ENCODE results near the gene CLIC4.
"Not testable (repeated sequence)": the region's sequence is repeated elsewhere in the genome, so short reads cannot be mapped to it uniquely, and the experiment has no call there.

The CLIC4 gene

DNA sequence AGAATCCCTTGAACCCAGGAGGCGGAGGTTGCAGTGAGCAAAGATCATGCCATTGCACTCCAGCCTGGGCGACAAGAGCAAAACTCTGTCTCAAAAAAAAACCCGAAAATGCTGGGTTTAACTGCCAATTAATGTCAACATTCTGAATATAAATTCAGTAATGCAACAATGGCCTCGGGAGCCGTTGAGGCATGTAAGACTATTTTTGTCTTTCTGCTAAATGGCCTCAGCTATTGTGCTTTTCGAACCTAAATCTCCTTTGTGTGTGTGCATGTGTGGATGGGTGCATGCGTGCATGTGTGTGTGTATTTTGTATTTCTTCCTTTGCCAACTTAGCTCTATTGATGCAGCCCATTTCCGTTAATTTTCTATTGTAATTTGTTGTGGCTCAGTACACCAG is 31.6 kb downstream of the CLIC4 start:
- H3K36me3 ChIP-seq (ENCODE audit: insufficient read depth, low read length), result no peaks in the 10 kb centered on the region
- no peak overlapping the region for H2AFZ ChIP-seq (ENCODE audit: low read length, unreplicated experiment)
- H3K27ac ChIP-seq (ENCODE audit: low read depth, low read length), result no peak overlapping the region
- no peak overlapping the region for H3K4me3 ChIP-seq (ENCODE audit: low read depth, low read length)
- H3K27me3 ChIP-seq (ENCODE audit: insufficient read depth, low read length), result no peaks in the 10 kb centered on the region
- H3K4me1 ChIP-seq (ENCODE audit: control insufficient read depth, insufficient read depth, low read length, unreplicated experiment), result peaks cover 13% of the 10 kb centered on the region
- peaks cover 88% of the 10 kb centered on the region for H3K79me2 ChIP-seq (ENCODE audit: control insufficient read depth, insufficient read depth, low read length, unreplicated experiment)

DNA sequence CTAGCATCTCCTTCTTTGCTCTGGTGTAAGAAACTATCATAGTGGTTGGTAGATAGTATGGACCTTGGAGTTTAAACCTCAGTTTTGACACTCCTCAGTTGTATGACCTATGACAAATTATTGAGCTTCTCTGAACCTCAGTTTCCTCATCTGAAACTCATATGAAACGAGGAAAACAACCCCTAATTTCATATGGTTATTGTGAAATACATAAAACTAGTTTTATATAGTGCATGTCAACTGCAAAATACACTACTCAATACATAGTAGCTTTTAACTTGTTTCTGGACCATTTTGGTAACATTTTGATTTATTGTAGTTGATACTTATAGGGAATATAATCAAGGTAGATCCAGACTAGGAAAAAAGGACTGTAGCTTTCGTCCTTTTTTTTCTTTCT is 32.9 kb downstream of the CLIC4 start:
- H3K4me3 ChIP-seq (ENCODE audit: low read depth, low read length), result no peak overlapping the region
- peaks cover 6% of the 10 kb centered on the region for H3K4me1 ChIP-seq (ENCODE audit: control insufficient read depth, insufficient read depth, low read length, unreplicated experiment)
- H3K36me3 ChIP-seq (ENCODE audit: insufficient read depth, low read length), result no peaks in the 10 kb centered on the region
- H3K79me2 ChIP-seq (ENCODE audit: control insufficient read depth, insufficient read depth, low read length, unreplicated experiment), result peaks cover 86% of the 10 kb centered on the region
- no peak overlapping the region for H3K27ac ChIP-seq (ENCODE audit: low read depth, low read length)
- no peak overlapping the region for H2AFZ ChIP-seq (ENCODE audit: low read length, unreplicated experiment)
- H3K27me3 ChIP-seq (ENCODE audit: insufficient read depth, low read length), result no peaks in the 10 kb centered on the region

DNA sequence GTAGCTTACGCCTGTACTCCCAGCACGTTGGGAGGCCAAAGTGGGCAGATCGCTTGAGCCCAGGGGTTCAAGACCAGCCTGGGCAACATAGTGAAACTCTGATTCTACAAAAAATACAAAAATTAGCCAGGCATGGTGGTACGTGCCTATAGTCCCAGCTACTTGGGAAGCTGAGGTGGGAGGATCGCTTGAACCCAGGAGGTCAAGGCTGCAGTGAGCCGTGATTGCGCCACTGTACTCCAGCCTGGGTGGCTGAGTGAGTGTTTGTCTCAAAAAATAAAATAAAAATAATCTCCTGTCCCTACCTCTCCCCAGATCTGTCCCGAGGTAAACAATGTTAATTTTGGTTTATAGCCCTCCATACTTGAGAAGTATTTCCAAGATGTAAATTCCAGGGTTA is 34.0 kb downstream of the CLIC4 start:
- not testable (repeated sequence) for H3K36me3 ChIP-seq (ENCODE audit: insufficient read depth, low read length); H3K4me3 ChIP-seq (ENCODE audit: low read depth, low read length); H2AFZ ChIP-seq (ENCODE audit: low read length, unreplicated experiment); H3K27ac ChIP-seq (ENCODE audit: low read depth, low read length); H3K27me3 ChIP-seq (ENCODE audit: insufficient read depth, low read length)
- peaks cover 10% of the 10 kb centered on the region for H3K4me1 ChIP-seq (ENCODE audit: control insufficient read depth, insufficient read depth, low read length, unreplicated experiment)
- H3K79me2 ChIP-seq (ENCODE audit: control insufficient read depth, insufficient read depth, low read length, unreplicated experiment), result peaks cover 90% of the 10 kb centered on the region

DNA sequence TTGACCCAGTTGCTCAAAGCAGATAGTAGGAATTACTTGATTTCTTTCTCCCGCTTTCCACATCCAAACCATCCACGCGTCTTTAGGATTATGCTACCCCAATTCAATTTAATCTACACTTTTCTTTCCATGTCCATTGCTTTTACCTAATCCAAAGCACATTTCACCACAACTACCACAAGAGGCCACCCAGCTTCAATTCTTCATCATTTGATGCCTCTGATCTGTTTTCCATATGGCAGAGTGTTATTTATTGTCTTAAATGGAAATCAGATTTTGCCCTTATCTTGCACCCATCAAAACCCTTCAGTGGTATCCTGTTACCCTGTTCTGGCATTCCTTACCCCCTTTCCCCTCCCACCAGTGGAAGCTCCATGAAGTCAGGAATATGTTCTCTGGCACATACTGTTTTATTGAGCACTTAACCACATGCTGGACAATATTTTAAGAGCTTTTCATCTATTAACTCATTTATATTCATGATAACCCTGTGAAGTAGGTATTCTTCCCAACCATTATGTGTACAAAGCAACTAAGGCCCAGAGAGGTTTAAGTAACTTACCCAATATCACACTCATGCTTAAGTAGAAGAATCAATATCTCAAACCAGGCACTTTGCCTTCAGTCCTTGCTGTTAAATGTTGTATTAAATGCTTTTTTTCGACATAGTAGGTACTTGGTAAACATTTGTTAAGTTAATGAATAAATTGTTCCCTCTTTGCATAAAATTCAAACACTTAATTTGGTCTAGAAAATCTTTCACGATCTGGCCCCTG is 34.6 kb downstream of the CLIC4 start:
- Histone ChIP-seq H3K4me3 (ENCODE audit: low read depth, low read length) (no peak overlapping the region), H2AFZ (ENCODE audit: low read length, unreplicated experiment) (no peak overlapping the region), H3K79me2 (ENCODE audit: control insufficient read depth, insufficient read depth, low read length, unreplicated experiment) (peaks cover 89% of the 10 kb centered on the region), H3K36me3 (ENCODE audit: insufficient read depth, low read length) (no peaks in the 10 kb centered on the region), H3K27me3 (ENCODE audit: insufficient read depth, low read length) (no peaks in the 10 kb centered on the region), H3K4me1 (ENCODE audit: control insufficient read depth, insufficient read depth, low read length, unreplicated experiment) (peaks cover 10% of the 10 kb centered on the region), H3K27ac (ENCODE audit: low read depth, low read length) (no peak overlapping the region)

DNA sequence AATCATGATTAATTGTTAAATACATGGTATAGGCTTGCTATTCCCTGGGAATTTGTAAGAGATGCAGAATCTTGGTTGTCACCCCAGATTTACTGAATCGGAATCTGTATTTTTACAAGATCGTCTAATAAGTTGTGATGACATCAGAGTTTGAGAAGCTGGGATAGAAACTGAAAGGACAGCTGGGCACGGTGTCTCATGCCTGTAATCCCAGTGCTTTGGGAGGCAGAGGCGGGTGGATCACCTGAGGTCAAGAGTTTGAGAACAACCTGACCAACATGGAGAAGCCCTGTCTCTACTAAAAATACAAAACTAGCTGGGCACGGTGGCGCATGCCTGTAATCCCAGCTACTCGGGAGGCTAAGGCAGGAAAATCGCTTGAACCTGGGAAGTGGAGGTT is 35.4 kb downstream of the CLIC4 start:
- peaks cover 15% of the 10 kb centered on the region for H3K4me1 ChIP-seq (ENCODE audit: control insufficient read depth, insufficient read depth, low read length, unreplicated experiment)
- not testable (repeated sequence) for H3K27ac ChIP-seq (ENCODE audit: low read depth, low read length); H2AFZ ChIP-seq (ENCODE audit: low read length, unreplicated experiment); H3K4me3 ChIP-seq (ENCODE audit: low read depth, low read length); H3K36me3 ChIP-seq (ENCODE audit: insufficient read depth, low read length); H3K27me3 ChIP-seq (ENCODE audit: insufficient read depth, low read length)
- H3K79me2 ChIP-seq (ENCODE audit: control insufficient read depth, insufficient read depth, low read length, unreplicated experiment), result peaks cover 88% of the 10 kb centered on the region

DNA sequence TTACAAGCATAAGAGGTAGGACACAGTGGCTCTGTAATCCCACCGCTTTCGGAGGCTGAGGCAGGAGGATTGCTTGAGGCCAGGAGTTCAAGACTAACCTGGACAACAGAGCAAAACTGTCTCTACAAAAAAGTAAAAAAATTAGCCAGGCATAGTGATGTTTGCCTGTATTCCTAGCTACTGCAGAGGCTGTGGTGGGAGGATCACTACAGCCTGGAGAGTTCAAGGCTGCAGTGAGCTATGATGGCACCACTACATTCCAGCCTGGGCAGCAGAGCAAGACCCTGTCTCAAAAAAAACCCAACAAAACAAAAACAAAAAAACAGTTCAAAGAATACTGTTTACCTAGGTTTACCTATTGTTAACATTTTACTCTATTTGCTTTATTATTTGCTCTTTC is 37.4 kb downstream of the CLIC4 start:
- no peak overlapping the region for H2AFZ ChIP-seq (ENCODE audit: low read length, unreplicated experiment)
- no peak overlapping the region for H3K4me3 ChIP-seq (ENCODE audit: low read depth, low read length)
- peaks cover 84% of the 10 kb centered on the region for H3K79me2 ChIP-seq (ENCODE audit: control insufficient read depth, insufficient read depth, low read length, unreplicated experiment)
- no peaks in the 10 kb centered on the region for H3K27me3 ChIP-seq (ENCODE audit: insufficient read depth, low read length)
- H3K36me3 ChIP-seq (ENCODE audit: insufficient read depth, low read length), result no peaks in the 10 kb centered on the region
- peaks cover 22% of the 10 kb centered on the region for H3K4me1 ChIP-seq (ENCODE audit: control insufficient read depth, insufficient read depth, low read length, unreplicated experiment)
- H3K27ac ChIP-seq (ENCODE audit: low read depth, low read length), result no peak overlapping the region

DNA sequence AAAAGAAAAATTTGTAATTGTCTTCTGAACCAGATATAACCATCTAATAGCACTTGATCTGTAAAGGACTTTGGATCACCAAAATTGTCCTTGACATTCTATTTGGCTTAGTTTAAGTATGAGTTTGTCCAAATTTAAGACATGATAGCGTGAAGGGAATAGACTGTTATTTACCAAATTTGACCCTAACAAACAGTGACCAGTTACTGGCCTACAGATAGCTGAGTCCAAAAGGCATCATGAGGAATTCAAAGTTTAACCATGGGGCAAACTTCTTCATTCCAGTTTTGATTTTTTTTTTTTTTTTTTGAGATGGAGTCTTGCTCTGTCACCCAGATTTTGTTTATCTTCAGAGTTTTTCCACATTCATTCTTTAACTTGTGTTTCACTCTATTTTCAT is 38.5 kb downstream of the CLIC4 start:
- H3K36me3 ChIP-seq (ENCODE audit: insufficient read depth, low read length), result peaks cover 5% of the 10 kb centered on the region; the same call in 1 of the 2 replicates
- peaks cover 27% of the 10 kb centered on the region for H3K4me1 ChIP-seq (ENCODE audit: control insufficient read depth, insufficient read depth, low read length, unreplicated experiment)
- no peak overlapping the region; the same call in 1 of the 2 replicates for H3K27ac ChIP-seq (ENCODE audit: low read depth, low read length)
- H2AFZ ChIP-seq (ENCODE audit: low read length, unreplicated experiment), result no peak overlapping the region
- H3K79me2 ChIP-seq (ENCODE audit: control insufficient read depth, insufficient read depth, low read length, unreplicated experiment), result peaks cover 82% of the 10 kb centered on the region
- H3K27me3 ChIP-seq (ENCODE audit: insufficient read depth, low read length), result no peaks in the 10 kb centered on the region
- no peak overlapping the region for H3K4me3 ChIP-seq (ENCODE audit: low read depth, low read length)

DNA sequence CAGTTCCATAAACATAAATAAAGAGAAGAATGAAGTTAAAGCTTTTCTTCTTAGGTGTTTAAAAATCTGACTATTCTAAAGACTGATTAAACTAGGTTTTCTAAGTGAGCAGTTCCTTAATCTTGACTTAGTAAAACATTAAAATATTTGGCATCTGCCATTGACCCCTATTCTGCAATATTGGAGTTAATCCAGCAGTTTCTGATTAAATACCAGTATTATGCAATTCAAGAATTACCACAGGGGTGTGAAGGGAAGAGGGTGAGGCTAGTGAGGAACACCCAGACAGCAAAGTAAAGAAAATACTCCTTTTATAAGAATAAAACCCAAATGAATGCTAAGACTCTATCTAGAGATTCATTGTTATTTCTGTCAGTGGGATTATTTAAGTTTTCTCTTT is 40.9 kb downstream of the CLIC4 start:
- Histone ChIP-seq H3K27me3 (ENCODE audit: insufficient read depth, low read length) (no peaks in the 10 kb centered on the region), H3K4me3 (ENCODE audit: low read depth, low read length) (no peak overlapping the region), H3K27ac (ENCODE audit: low read depth, low read length) (peak overlapping the region; percentile 25), H3K79me2 (ENCODE audit: control insufficient read depth, insufficient read depth, low read length, unreplicated experiment) (peaks cover 85% of the 10 kb centered on the region), H3K4me1 (ENCODE audit: control insufficient read depth, insufficient read depth, low read length, unreplicated experiment) (peaks cover 34% of the 10 kb centered on the region), H3K36me3 (ENCODE audit: insufficient read depth, low read length) (peaks cover 7% of the 10 kb centered on the region; the same call in 1 of the 2 replicates), H2AFZ (ENCODE audit: low read length, unreplicated experiment) (no peak overlapping the region)

DNA sequence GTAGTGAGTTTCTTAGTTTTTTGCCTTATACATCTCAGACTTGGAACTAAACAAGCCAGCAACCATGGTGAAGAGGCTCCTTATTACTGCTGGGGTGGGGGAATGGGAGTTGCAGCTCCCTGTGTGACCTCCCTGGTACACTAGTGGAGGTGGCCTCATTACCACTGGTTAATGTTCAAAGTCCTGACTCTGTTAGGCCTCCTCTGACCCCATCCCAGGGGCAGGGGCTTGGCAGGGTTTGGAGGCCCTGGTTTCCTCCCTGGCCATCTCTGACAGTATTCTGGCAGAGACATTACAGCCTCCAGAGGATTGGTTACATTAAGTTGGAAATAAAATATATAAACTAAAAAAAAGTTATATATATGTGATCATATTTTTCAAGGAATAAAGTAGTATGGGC is 45.2 kb downstream of the CLIC4 start:
- Histone ChIP-seq H3K4me3 (ENCODE audit: low read depth, low read length) (no peak overlapping the region), H3K36me3 (ENCODE audit: insufficient read depth, low read length) (peaks cover 7% of the 10 kb centered on the region; the same call in 1 of the 2 replicates), H3K27me3 (ENCODE audit: insufficient read depth, low read length) (no peaks in the 10 kb centered on the region), H3K79me2 (ENCODE audit: control insufficient read depth, insufficient read depth, low read length, unreplicated experiment) (peaks cover 83% of the 10 kb centered on the region), H2AFZ (ENCODE audit: low read length, unreplicated experiment) (no peak overlapping the region), H3K4me1 (ENCODE audit: control insufficient read depth, insufficient read depth, low read length, unreplicated experiment) (peaks cover 48% of the 10 kb centered on the region), H3K27ac (ENCODE audit: low read depth, low read length) (no peak overlapping the region; the same call in 1 of the 2 replicates)

DNA sequence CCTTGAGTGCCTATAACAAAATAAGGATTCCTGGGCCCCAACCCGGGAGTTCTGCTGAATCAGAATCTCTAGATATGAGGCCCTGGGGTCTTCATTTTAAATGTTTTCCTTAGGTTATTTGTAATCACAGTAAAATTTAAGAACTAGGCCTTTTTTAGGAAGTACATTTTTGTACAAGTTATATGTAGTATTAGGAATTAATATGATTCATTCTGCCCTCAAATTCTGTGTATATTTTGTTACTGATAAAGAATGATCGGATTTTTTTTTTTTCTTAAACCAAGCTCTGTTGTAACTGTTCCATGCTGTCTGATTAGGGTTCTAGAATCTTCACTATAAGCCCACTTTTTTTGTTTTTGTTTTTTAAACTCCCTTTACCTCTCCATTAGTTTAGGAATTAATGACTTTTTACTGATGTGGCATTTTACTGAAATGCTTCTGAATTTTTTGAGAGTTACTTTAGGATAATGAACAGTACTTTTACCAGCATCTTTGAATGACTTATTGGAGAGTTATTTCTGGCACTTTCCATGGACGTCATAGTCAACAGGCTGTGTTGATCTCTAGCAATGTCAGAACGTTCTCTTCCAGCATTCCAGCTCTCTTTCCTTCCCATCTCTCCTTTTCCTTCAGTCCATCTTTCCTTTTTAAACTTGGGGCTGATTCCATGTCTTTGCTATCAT is 48.3 kb downstream of the CLIC4 start:
- H3K4me3 ChIP-seq (ENCODE audit: low read depth, low read length), result peak overlapping the region; percentile 53
- H3K4me1 ChIP-seq (ENCODE audit: control insufficient read depth, insufficient read depth, low read length, unreplicated experiment), result peaks cover 37% of the 10 kb centered on the region
- no peaks in the 10 kb centered on the region for H3K27me3 ChIP-seq (ENCODE audit: insufficient read depth, low read length)
- peak overlapping the region; percentile 98 for H3K27ac ChIP-seq (ENCODE audit: low read depth, low read length)
- H3K36me3 ChIP-seq (ENCODE audit: insufficient read depth, low read length), result peaks cover 14% of the 10 kb centered on the region
- H2AFZ ChIP-seq (ENCODE audit: low read length, unreplicated experiment), result no peak overlapping the region
- peaks cover 85% of the 10 kb centered on the region for H3K79me2 ChIP-seq (ENCODE audit: control insufficient read depth, insufficient read depth, low read length, unreplicated experiment)

DNA sequence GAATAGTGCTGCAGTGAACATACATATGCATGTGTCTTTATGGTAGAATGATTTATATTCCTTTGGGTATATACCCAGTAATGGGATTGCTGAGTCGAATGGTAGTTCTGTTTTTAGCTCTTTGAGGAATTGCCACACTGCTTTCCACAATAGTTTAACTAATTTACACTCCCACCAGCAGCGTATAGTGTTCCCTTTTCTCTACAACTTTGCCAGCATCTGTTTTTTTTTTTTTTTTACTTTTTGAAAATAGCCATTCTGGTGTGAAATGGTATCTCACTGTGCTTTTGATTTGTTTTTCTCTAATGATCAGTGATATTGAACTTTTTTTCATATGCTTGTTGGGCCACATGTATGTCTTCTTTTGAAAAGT is 48.9 kb downstream of the CLIC4 start:
- not testable (repeated sequence) for H3K27me3 ChIP-seq (ENCODE audit: insufficient read depth, low read length); H2AFZ ChIP-seq (ENCODE audit: low read length, unreplicated experiment)
- H3K36me3 ChIP-seq (ENCODE audit: insufficient read depth, low read length), result peaks cover 10% of the 10 kb centered on the region
- H3K27ac ChIP-seq (ENCODE audit: low read depth, low read length), result peak overlapping the region; percentile 98
- H3K4me1 ChIP-seq (ENCODE audit: control insufficient read depth, insufficient read depth, low read length, unreplicated experiment), result peaks cover 34% of the 10 kb centered on the region
- H3K4me3 ChIP-seq (ENCODE audit: low read depth, low read length), result 0 out of 2 replicates have a peak overlapping the region, but pooled peaks have one; percentile 12
- H3K79me2 ChIP-seq (ENCODE audit: control insufficient read depth, insufficient read depth, low read length, unreplicated experiment), result peaks cover 80% of the 10 kb centered on the region
